GM18868 (cell line): ENCODE data around the gene GLCE.

Source experiments
- ATAC-seq: cut with Tn5 transposase; IDR thresholded peaks from one replicate; pipeline ENCODE4 v1.9.1; 2021; ENCODE audit warnings: mild to moderate bottlenecking, moderate library complexity; ENCODE audit not compliant: unreplicated experiment

The GLCE gene

DNA sequence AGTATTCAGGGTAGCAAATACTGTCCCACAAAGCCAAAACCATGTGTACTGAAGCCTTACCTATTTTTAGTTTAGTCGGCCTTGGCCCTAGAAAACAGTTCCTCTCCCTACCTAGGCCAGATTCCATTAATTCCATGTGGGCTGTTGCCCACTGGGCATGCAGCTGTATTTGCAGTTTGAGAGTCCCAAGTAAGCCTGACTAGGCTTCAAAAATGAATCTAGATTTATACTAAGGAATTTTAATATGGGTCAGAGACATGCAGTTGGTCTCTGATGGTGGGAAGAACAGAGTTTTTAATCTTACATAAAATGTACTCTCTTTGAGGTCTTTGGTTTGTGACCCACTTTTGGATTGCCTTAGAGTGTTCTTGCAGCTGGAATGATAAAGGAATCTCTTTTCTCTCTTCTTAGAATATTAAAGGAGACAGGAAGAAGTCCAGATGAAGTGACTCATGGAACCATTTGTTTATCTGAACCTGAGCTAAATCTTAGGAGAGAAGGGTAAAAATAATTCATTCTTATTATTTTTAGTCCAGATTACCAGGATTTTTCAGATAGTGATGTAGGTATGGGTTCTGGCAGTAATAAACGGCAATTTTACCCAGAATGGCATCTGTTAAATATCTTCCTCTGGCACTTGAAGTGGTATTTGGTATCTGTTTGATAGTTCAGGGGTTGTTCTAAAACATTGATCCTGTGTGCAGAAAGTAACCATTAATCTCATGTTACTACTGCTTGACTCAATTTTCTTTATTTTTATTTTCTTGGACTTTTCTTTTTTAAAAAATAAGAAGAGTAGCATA lies 33.8 kb downstream of the GLCE start:
- ATAC-seq = no peak

DNA sequence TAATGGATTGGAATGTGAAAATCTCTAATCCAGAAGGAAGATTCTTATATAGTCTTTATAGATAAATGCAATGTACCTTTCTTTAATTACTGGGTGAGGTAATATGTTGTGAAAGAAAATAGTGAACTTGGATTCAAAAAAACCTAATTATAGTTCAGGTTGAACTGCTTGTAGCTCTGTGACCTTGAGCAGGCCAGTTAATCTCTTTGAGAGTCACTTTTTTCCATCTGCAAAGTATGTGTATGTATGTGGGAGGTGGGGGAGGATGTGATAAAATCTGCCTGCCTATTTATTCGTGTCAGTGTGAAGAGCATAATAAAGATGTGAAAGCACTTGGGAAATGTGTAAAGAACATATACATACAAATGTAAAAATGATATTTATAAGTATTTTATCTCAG lies 34.4 kb downstream of the GLCE start:
- ATAC-seq = no peak

DNA sequence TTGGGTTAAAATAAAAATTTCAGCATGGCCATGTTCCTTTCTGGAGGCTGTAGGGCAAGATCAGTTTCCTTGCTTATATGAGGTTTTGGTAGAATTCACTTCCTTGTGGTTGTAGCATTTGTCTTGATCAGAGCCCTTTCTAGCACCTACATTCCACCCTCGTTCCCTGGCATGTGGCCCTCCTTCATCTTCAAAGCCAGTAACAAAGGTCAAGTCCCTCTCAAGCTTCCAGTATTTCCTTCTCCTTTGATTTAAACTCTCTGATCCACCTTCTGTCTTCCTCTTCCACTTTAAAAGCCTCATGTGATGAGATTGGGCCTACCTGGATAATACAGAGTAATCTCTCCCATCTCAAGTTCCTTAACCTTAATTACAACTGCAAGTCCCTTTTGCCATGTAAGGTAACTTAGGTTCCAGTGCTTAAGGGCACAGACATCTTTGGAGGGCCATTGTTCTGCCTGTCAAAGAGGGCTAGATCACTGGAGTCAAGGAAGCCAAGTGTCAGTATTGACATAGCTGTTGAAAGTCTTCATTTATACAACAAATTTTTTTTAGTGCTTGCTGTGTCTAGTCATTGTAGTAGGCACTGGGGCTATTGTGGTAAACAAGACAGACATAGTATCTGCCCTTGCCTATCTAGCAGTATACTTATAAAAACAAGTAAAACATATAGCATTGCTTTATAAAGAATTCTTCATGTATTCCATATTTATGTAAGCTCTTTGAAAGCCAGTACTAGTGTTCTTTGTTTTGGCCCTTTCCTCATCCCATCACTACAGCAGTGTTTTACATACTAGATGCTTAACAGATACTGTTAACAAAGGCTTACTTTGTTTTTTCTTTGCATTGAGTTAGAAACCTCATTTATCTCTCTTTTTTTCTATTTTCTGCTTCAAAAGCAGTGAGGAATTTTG lies 40.7 kb downstream of the GLCE start:
- ATAC-seq = no peak

DNA sequence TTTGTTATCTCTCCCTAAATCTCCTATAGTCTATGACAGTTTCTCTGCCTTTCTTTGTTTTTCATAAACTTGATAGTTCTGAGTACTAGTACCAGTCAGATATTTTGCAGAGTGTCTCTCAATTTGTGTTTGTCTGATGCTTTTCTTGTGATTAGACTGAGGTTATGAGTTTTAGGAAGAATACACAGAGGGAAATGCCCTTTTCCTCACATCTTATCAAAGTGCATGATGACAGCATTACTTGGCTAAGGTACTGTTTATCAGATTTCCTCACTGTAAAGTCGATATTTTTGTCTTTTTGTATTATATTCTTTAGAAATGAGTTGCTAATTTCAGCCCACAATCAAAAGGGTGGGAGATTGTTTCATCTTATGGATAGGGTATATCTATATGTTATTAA lies 45.6 kb downstream of the GLCE start:
- no peak for ATAC-seq

DNA sequence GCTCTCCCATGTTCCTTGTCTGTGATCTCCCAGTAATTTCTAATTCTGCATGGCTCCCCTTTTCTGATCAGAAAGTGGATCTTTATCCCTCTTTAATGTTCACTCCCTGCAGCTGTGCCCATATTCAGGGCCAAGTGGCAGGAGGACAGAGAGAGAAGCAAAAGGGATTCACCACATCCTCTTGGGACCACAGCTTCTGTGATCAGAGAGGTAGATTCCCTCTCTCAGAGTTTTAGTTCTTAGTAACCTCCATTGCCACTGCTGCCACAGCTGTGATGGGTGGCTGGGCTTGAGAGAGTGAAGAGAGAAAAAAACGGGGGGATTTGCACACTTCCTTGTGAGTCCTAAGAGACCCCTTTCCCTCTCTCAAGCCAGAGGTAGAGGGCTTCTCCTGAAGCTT lies 49.2 kb downstream of the GLCE start:
- ATAC-seq = no peak

DNA sequence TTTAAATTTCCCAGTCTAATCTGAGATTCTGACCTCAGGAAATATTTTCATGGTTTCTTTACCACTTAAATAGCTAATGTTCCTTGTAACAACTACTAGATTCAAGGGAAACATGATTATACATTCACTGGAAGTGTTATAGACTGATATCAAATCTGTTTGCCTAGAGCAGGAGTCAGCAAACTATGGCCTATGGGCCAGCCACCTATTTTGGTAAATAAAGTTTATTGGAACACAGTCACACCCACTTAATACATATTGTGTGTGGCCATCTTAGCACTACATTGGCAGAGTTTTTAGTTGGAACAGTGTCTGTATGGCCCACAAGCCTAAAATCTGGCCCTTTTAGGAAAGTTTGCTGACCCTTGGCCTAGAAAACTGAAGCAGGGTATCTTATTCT lies 50.1 kb downstream of the GLCE start:
- ATAC-seq = no peak

DNA sequence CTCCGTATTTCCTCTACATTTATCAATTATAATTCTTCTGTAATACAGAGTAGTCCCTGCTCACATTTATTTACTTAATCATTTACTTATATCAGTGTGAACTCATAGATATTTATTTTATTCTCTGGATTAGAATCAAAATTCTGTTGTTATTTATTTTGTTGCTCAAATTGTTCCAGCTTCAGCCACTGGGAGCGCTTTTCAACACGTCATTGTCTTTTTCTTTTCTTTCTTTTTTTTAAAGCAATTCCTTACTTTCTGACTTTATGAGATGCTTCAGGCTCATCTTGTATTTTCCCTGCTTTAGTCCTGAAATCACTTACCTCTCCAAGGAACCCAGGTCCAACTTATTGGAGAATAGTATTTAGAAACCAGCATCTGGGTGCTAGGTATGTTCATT lies 53.4 kb downstream of the GLCE start:
- ATAC-seq = no peak

DNA sequence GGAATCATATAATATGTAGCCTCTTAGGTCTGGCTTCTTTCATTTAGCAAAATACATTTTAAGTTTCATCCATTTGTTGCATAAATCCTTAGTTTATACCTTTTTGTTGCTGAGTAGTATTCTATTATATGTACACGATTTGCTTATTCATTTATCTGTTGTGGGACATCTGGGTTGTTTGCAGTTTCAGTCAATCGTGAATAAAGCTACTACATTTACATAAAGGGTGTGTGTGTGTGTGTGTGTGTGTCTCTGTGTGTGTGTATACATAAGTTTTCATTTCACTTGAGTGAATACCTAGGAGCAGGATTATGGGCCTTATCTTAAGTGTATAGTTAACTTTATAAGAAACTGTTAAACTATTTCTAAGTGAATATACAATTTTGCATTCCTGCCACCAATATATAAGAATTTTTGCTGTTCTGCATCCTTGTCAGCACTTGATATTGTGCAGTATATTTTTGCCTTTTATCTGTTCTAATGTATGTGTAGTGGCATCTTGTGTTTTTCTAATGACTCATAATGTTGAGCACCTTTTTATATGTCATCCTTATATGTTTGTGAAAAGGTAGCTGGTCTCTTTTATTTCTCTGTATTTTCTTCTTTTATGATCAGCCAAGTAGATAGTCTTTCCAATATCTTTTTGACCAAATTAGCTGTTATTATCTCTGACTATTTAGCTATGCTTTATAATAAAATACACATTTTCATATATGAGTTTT lies 55.0 kb downstream of the GLCE start:
- ATAC-seq = no peak

DNA sequence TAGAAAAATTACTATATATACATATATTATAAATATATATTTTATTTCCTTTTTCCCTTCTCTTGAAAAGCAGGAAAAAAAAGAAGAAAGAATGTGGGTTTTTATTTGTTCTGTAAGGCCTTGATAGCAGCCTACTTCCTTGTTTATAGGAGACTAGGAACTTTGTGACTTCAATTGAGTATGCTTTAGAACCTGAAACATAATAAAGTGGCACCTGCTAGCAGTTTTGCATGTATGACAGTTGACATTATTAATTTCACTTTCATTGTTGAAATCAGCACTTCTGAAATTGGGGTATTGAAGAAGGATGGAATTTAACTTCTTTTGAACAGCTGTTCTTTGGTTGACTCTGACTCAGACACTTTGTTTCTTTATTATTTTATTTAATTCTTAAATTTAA lies 56.9 kb downstream of the GLCE start:
- ATAC-seq = no peak

DNA sequence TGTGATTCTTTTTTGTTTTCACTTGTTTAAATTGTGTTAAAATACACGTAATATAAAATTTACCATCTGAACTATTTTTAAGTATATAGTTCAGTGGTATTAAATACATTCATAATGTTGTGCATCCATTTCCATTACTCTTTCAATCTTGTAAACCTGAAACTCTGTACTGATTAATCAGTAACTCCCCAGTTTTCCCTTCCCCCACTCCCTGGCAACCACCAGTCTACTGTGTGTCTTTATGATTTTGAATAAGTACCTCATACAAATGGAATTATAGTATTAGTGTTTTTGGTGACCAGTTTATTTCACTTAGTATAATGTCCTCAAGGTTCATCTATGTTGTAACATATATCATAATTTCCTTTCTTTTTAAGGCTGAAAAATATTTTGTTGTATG lies 59.3 kb downstream of the GLCE start:
- no peak for ATAC-seq

DNA sequence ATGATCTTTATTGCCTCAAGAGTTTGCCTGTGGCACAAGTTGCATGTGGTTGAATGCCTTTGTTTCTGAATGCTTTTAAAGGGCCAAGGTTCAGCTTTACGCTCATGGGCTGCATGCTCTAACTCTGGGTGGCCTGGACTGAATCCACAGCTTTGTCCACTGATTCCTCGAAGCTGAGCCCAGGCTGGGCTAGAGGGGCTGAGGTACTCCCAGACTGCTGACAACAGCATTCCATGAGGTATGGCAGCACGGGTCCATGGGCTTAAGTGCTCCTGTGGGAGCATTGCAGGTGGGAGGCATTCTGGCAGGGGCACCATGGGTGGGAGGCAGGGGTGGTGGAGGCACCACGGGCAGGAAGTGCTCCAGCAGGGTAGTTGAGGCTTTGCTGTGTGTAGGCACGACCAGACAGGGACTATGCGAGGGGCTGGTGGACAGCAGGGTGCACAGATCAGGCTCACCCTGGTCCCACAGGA lies 61.6 kb downstream of the GLCE start:
- no peak for ATAC-seq

DNA sequence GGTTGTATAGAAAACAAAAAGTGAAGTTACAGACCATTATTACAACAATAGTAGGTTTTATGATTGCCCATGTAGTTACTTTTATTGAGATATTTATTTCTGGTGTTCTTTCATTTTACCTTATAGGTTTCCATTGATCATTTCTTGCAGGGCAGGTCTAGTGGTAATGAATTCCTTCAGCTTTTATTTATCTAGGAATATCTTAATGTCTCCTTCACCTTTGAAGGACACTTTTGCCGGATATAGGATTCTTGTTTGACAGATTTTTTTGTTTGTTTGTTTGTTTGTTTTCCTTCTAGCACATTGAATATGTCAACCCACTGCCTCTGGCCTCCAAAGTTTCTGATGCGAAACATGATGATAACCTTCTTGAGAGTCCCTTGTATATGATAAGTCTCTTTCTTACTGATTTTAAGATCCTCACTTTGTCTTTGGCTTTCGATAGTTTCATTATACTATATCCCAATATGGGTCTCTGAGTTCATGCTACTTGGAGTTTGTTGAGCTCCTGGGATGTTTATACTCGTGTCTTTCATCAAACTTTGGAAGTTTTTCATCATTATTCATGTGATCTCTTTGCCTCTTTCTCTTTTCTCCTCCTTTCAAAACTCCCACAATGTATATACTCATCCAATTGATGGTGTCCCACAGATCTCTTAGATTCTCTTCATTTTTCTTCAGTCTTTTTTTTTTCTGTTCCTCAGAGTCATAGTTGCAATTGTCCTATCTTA lies 62.8 kb downstream of the GLCE start:
- no peak for ATAC-seq

DNA sequence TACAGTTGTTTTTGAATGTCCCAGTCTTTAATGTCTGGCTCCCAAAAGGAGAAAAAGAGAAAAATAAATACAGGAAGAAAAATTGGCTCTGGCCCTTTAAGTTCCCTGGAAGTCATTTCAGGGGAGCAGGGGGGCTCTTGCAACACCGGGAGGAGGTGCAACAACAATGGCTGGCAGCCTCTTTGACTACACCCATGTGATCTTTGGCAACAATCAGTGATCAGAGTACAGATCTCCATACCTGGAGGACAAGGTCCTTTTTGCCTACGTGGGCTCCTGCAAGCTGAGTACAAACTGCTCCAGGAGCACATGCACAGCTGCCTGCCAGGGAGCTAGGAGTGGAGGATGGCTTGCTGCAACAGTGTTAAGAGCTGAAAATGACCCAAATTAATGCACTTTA lies 63.9 kb downstream of the GLCE start:
- ATAC-seq = no peak

DNA sequence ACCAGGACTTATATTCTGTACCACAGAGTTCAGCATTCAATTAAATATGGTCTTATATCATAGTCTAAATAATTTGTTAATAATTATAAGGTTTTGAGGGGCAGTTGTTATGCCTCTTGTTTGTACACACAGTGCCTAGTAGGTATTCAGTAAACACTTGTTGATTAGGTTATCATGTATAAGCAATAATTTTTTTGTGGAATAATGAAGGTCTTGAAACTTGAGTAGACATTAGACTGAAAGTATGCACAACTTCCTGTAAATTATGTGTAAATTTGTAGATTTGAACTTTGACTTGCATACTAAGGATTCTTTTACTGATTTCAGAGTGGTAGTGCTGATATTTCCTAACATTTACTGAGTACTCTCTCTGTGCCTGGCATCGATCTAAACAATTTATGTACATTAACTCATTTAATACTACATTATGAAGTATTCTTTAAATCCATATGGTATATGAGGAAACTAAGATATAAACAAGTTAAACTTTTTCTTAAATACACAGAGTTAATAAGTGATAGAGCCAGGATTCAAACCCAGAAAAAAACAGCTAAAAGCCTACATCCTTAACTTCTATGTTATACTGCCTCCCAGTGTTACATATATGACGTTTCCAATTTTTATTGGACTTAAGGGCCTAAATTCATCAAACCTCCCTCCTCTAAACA lies 65.1 kb downstream of the GLCE start:
- no peak for ATAC-seq

DNA sequence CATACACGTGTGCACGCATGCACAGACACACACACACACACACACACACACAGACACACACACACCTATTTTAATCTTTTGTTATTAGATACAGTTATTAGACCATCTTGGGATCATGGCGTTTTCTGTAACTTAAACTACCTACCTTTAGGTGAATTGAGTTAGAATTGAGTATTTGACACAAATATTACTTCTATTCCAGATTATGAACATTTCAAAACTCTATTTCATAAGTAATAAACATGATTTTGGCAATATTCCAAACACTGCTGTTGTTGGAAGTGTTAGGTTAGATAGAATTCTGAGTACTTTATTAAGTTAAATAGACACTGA lies 65.6 kb downstream of the GLCE start:
- no peak for ATAC-seq

DNA sequence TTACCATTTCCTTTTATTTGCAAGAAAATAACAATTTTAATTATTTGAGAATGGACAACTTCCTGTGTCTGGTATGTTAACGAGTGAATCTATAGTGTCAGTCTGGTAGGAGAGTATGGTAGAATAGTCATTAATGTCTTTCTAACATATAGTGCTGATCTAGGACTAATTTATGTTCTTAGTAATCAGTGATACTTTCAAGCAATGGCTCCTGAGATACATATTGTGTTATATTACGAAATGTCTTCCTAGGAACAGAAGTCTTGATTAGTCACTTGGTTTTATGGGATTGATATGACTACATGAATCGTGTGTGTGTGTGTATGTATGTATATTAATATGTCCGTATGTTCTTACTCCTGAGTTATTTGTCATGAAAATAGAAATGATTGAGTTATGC lies 71.7 kb downstream of the GLCE start:
- no peak for ATAC-seq

DNA sequence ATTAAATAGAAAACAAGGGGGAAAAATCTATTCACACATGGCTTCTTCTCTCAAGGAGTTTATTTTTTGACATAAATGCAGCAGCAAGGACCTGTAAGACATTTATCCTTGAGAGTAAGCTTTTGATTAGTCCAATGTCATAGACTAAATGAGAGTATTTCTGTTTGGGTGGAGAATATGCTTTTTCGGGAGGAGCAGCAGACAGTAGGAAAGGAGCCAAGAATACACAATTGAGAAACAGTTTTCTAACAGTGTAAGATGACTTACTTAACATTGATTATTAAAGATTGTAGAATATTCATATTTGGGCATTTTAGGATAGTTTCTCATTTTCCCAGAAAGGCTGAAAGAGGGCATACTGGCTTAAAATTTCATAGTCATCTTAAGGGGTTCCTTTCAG lies 72.3 kb downstream of the GLCE start:
- ATAC-seq = no peak

DNA sequence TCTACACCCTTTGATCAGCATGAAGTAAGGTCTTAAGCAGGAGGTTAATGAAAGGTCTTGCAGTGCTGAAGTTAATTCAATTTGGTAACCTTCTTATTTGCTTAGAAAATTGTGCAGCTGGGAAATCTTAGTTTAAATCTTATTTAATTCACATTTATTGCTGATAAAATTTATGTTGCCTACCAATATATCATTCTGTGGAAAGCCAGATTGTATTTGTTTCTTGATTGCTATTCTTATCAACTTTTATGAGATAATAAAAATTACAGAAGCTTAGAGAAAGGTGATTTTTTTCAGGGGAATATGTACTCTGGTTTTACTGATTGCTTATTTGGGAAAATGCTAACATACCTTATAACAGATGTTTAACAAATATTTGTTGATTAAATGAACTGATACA lies 74.2 kb downstream of the GLCE start:
- ATAC-seq = no peak

DNA sequence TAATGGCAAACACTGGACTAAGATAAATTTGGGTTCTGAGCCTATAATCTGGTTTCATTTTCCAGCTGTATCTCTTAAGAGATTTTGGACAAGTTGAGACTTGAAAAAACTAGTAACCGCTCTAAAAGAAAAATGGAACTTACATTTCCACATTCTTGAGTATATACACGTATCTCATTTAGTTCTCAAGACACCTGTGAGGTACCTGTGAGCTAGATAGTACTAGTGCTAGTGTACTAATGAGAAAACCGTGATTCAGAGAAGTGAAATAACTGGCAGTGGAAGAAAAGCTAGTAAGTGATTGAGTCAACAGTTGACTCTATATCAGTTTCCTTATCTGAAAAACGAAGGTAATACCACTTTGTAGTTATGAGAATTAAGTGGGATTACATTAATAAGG lies 76.1 kb downstream of the GLCE start:
- ATAC-seq = no peak

DNA sequence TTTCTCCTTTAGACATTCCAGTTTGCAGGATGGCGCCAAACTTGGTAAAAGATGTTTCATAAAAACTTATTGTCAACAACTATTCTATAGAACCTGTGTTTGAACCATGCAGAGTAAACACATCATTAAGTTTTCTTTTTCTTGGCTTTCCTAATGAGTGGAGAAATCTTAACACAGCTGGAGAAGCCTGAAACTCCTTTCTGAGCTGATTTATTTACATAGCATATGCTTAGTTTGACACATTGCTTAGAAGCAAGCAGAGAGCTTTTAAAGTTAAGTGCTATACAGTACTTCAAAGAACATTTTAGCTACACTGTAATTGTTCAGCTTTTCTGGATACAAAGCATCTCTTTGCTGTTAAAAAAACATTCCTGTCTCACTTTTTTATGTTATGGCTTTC lies 77.3 kb downstream of the GLCE start:
- ATAC-seq = no peak
